Measurements from ENCODE around the gene TMEM214. TPM values are rescaled to one million over a fixed set of nuclear protein-coding genes. Genes with fewer than 3 reads are reported as not detected.
A peak's percentile ranks its signal among the peaks of the same experiment; 100 is the strongest.

The TMEM214 gene
- total RNA-seq, 1 donor from 2014 or later, result 74.1 TPM

GRCh38 chr2:27083410-27084296 lies 50.9 kb downstream of the TMEM214 start:
- intact Hi-C loops (cut with DNase I), result no loop called here
- H3K4me1 ChIP-seq, result peaks cover 15 to 38% of the 10 kb centered on the region in 2 donors

GRCh38 chr2:27084297-27085061 lies 51.7 kb downstream of the TMEM214 start:
- Histone ChIP-seq H3K4me1 (peaks cover 15 to 38% of the 10 kb centered on the region in 2 donors), H3K4me3 (no peak overlapping the region), H3K27ac (peak overlapping the region; percentile 81 to 87), H3K9me3 (no peaks in the 10 kb centered on the region), H3K36me3 (peaks cover 11 to 18% of the 10 kb centered on the region in 2 donors), H3K27me3 (no peaks in the 10 kb centered on the region)
- intact Hi-C loops (cut with DNase I), result loop anchor here (1.0 to 5.0 kb wide), 2 partner anchors 48 to 123 kb away; partner anchors contain the start of gene PREB
- no peak for DNase-seq (ENCODE audit: low spot score in 2 of 2)
- TF ChIP-seq CTCF (IDR thresholded peaks at IDR 0.05), result no peak

More at GRCh38 chr2:27083410-27084296, 50.9 kb downstream of the TMEM214 start:
- no peak for DNase-seq (ENCODE audit: low spot score in 2 of 2)
- Histone ChIP-seq H3K27me3 (no peaks in the 10 kb centered on the region), H3K9me3 (no peaks in the 10 kb centered on the region), H3K4me3 (no peak overlapping the region), H3K36me3 (peaks cover 11 to 18% of the 10 kb centered on the region in 2 donors), H3K27ac (no peak overlapping the region)
- no peak for TF ChIP-seq CTCF (IDR thresholded peaks at IDR 0.05)

GRCh38 chr2:27085062-27085672 lies 52.4 kb downstream of the TMEM214 start:
- no peak for DNase-seq (ENCODE audit: low spot score in 2 of 2)
- Histone ChIP-seq H3K4me3 (peak overlapping the region; percentile 61 to 66), H3K9me3 (no peaks in the 10 kb centered on the region), H3K4me1 (peaks cover 15 to 36% of the 10 kb centered on the region in 2 donors), H3K36me3 (peaks cover 11 to 18% of the 10 kb centered on the region in 2 donors), H3K27me3 (no peaks in the 10 kb centered on the region), H3K27ac (peak overlapping the region; percentile 81 to 87)
- TF ChIP-seq CTCF (IDR thresholded peaks at IDR 0.05), result no peak
- intact Hi-C loops (cut with DNase I), result loop anchor here (1.0 to 5.0 kb wide), 2 partner anchors 47 to 124 kb away; partner anchors contain the start of gene PREB

GRCh38 chr2:27085673-27086089 lies 52.9 kb downstream of the TMEM214 start:
- Histone ChIP-seq H3K9me3 (no peaks in the 10 kb centered on the region), H3K27ac (peak overlapping the region; percentile 81 to 87), H3K36me3 (peaks cover 11 to 18% of the 10 kb centered on the region in 2 donors), H3K27me3 (no peaks in the 10 kb centered on the region), H3K4me3 (peak overlapping the region; percentile 61 to 66), H3K4me1 (peaks cover 12 to 31% of the 10 kb centered on the region in 2 donors)
- peak; percentile 53 to 89 for DNase-seq (ENCODE audit: low spot score in 2 of 2)
- intact Hi-C loops (cut with DNase I), result loop anchor here (1.0 to 5.0 kb wide), 6 partner anchors 14 to 127 kb away; partner anchors contain the start of genes ATRAID, OST4, PREB and SLC5A6
- TF ChIP-seq CTCF (IDR thresholded peaks at IDR 0.05), result peak; percentile 42 to 81 (median 48)
